ENCODE results near the gene RTN4RL1.

The RTN4RL1 gene

DNA sequence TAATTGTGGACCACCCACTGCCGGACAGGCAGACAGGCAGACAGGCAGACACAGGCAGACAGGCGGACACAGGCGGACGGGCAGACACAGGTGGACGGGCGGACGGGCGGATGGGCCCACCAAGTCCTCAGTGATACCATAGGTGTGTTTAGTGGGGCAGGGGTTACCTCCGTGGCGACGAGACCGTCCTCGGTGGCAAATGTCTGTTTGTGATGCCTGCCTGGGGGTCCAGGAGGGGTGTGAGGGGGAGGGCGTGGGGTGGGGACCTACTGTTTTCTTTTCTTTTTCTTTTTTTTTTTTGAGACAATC lies 76.7 kb downstream of the RTN4RL1 start:
- Mint-ChIP-seq H3K4me3 (no peak overlapping the region), H3K27me3 (no peaks in the 10 kb centered on the region), H3K4me1 (no peaks in the 10 kb centered on the region), H3K9me3 (no peaks in the 10 kb centered on the region), H3K27ac (no peak overlapping the region)
- DNase-seq (no peak), ATAC-seq (no peak)

DNA sequence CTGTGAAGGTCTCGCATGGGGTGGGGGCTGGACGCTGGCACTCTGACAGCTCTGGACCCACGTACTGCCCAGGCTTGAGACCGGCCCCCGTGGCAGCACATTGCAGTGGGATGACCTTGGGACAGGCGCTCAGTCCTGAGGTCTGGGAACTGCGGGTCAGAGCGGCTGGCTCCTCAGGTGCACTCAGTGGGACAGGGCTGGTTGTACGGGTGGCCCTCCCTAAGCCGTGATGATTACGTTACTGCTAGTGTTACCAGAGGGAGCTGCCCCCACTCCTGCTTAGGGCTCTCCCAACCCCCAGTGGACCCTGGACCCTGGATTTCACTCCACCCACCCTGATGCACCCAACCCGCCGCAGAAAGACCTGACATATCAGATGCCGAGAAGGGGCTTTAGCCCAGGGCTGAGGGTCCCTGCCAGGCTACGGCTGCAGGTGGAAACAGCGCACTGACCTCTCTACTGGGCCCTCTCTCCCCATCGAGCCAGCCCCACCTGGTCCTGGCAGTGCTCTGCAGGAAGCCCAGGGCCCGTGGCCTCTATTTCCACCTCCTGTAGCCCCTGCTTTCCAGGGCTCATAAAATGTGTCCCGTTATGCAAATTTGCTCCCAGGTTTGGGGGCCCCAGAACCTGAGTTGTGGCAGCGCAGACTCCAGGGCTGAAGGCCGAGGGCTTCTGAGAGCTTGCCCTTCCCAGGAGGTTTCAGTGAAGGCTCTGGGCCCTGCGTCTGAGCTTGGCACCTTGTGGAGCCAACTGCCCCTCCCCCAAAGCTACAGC lies 77.2 kb downstream of the RTN4RL1 start:
- ATAC-seq (no peak), DNase-seq (no peak)
- H3K9me3 Mint-ChIP-seq = no peaks in the 10 kb centered on the region
- no peaks in the 10 kb centered on the region for H3K27me3 Mint-ChIP-seq
- no peak overlapping the region for H3K4me3 Mint-ChIP-seq
- no peak overlapping the region for H3K27ac Mint-ChIP-seq
- no peaks in the 10 kb centered on the region for H3K4me1 Mint-ChIP-seq

DNA sequence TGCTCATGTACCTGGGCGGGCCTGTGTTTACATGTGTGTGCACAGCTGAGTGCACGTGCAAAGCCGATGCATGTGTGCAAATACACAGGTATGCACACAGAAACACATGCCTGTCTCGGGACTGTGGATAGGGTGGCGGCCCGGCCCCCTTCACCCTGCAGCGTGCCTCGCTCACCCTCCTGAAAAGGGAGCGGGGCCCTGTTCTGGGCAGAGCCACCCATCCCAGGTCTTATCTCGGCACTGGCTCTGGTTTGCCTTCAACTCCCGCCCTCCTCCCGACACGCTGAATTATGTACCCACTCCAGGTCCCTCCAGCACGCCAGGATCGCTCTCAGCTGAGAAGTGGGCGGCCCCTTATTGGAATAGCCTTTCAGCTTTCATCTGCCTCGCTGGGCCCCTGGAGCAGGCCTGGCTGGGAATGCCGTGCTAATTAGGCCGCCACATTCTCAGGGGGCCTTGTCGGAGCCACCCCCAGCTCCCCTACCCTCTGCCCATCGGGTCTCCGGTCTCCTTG lies 77.8 kb downstream of the RTN4RL1 start:
- H3K4me3 Mint-ChIP-seq = no peak overlapping the region
- DNase-seq (no peak), ATAC-seq (no peak)
- no peak overlapping the region for H3K27ac Mint-ChIP-seq
- H3K27me3 Mint-ChIP-seq = no peaks in the 10 kb centered on the region
- no peaks in the 10 kb centered on the region for H3K9me3 Mint-ChIP-seq
- H3K4me1 Mint-ChIP-seq = no peaks in the 10 kb centered on the region

DNA sequence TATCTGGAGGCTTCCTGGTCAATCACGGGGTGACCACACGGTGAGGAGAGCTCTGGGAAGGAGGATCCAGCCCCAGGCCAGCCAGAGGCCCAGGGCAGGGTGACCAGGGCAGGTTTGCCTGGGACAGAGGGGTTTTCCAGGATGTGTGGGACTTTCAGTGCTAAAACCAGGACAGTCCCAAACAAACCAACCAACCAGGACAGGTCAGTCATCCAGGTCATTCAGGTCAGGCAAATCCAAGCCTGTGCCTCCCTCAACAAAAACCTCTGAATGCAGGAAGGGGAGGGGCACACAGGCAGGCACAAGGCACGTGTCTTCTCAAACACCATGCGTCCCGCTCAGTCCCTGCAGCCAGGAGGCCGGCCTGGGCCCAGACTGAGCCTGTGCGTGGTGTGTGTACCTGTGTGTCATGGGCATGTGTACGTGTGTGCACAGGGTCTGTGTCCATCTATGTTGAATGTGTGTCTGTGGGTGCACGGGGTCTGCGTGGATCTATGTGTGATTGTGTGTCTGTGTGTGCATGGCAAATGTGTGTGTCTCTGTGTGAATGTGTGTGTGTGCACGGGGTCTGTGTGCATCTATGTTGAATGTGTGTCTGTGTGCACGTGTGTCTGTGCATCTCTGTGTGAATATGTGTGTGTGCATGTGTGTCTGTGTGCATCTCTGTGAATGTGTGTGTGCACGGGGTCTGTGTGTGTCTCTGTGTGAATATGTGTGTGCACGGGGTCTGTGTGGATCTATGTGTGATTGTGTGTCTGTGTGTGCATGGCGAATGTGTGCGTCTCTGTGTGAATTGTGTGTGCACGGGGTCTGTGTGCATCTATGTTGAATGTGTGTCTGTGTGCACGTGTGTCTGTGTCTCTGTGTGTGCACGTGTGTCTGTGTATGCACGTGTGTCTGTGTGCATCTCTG lies 78.9 kb downstream of the RTN4RL1 start:
- Mint-ChIP-seq H3K9me3 (no peaks in the 10 kb centered on the region), H3K27ac (peak overlapping the region in 1 of 2 donors; percentile 5), H3K4me1 (no peaks in the 10 kb centered on the region), H3K27me3 (no peaks in the 10 kb centered on the region), H3K4me3 (no peak overlapping the region)
- ATAC-seq (no peak), DNase-seq (no peak)

DNA sequence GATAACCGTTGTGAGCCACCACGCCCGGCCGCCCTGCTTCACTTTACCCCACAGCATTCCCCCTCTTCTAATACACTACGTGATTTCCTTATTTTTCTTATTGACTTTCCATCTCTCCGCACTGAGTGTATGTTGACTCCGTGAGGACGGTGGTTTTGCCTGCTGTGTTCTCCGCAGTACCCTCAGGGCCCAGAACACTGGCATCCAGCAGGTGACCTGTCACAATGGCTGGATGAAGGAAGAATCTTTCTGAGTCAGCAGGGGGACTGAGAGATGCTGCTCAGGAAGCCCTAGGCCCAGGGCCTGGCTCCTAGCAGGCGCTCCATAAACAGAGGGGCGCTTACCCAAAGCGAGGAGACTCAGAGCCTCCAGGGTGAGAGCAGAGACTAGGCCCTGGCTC lies 79.5 kb downstream of the RTN4RL1 start:
- no peak for DNase-seq
- H3K4me3 Mint-ChIP-seq = no peak overlapping the region
- H3K9me3 Mint-ChIP-seq = no peaks in the 10 kb centered on the region
- no peaks in the 10 kb centered on the region for H3K4me1 Mint-ChIP-seq
- ATAC-seq = no peak
- no peaks in the 10 kb centered on the region for H3K27me3 Mint-ChIP-seq
- no peak overlapping the region for H3K27ac Mint-ChIP-seq

DNA sequence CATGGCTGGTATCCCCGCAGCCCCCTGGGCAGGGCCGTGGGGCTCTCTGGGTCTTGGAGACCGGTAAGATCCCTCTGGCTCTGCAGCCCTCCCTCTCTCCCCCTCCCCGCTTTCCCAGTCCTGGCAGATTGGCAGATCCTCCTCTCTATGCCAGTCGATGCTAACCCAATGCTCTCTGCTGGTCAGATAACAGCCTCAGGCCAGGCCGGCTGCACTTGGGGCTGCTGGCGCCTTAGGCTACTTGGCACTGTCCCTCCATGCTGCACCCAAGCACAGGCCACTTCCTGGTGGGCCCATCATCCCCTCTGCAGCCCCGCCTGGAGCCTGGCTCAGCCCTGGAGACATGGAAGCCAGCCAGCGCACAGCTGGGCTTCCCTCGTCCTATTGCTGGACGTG lies 81.7 kb downstream of the RTN4RL1 start:
- Mint-ChIP-seq H3K4me3 (no peak overlapping the region), H3K9me3 (no peaks in the 10 kb centered on the region), H3K4me1 (no peaks in the 10 kb centered on the region), H3K27ac (no peak overlapping the region), H3K27me3 (no peaks in the 10 kb centered on the region)
- ATAC-seq = no peak
- DNase-seq = no peak

DNA sequence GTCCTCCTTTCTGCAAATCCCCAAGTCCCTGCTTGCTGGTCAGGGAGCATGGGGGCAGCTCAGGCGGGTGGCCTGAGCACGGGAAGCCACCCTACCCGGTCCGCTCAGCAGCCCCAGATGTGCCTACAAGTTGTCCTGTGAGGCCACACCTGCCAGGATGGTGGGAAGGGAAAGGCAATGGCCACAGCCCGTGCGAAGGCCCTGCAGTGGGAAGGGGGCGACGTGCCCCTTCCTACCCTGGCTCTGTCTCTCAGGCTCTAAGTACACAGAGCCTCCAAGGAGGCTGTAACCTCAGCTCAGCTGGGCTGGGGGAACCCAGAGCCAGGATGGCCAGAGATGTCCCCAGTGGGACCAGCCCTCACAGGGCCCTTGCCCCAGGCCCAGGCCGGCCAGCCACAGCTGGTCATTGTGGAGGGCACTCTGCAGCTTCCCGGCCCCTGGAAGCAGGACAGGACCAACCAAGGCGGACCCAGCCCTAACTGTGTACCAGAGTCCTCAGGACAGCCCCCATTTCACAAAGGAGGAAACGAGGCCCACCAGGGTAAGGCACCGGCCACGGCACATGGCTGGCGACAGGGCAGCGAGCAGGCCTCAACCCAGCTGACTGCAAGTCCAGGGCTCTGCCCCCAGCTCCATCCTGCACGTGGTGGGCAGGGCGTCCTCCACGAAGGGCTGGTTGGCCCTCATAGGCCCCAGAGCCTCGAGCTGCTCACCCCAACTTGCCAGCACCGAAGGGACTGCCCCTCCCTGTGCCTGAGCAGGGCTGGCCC lies 82.3 kb downstream of the RTN4RL1 start:
- no peaks in the 10 kb centered on the region for H3K4me1 Mint-ChIP-seq
- H3K27me3 Mint-ChIP-seq = no peaks in the 10 kb centered on the region
- no peak for ATAC-seq

DNA sequence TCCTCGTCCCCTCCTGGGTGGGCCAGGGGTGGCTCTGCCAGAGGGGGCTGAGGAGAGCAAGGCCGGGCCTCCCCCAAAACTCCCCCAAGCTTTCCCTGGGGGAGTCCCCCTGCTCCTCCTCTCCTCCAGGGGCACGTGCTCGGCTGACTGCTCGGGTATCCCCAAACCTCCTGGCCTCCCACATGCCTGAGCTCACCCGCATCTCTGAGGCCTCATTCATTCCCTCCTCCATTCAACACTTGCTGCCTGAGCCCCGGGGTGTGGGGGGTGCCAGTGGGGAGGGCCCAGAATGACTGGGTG lies 83.1 kb downstream of the RTN4RL1 start:
- Mint-ChIP-seq H3K4me3 (no peak overlapping the region), H3K27me3 (no peaks in the 10 kb centered on the region), H3K9me3 (no peaks in the 10 kb centered on the region), H3K4me1 (no peaks in the 10 kb centered on the region), H3K27ac (peak overlapping the region in 1 of 2 donors; percentile 33)
- ATAC-seq (peak; percentile 33), DNase-seq (no peak)

More for the DNA sequence above, 82.3 kb downstream of the RTN4RL1 start:
- DNase-seq = no peak
- Mint-ChIP-seq H3K27ac (no peak overlapping the region), H3K9me3 (no peaks in the 10 kb centered on the region), H3K4me3 (no peak overlapping the region)

DNA sequence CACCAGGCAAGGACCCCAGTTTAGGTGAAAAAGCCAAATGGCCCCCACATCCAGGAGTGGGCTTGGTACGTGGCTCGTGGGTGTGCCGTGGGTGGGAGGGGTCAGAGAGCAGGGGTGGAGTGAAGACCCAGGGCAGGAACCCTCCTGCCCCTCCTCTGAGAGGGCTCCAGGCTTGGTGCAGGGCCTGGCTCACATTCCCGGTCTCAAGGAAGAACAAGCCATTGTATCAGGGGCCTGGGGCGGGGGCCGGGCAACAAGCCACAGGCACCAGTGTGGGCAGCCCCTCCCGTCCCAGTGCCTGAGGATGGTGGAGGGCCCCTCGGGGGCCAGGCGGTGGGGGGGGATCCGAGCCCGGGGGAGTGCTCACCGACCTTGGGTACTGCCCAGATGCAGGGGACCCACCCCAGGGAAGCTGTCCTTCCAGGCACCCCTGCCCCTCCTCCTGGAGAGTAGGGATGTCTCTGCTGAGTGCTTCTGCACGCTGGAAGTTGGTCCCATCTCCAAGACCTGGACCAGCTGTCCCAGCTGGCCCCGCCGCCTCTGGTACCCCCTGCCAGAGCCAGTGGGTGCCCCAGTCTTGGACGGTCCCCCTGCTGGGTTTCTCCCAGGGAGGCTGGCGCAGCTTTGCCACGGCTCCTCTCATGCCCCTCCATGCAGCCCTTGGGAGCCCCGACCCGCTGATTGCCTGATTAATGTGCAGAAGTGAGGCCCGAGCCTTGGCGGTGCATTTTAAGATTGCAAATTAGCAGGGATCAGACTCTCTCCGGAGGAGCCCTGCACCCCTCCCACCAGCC lies 83.7 kb downstream of the RTN4RL1 start:
- H3K4me1 Mint-ChIP-seq = no peaks in the 10 kb centered on the region
- no peak overlapping the region for H3K27ac Mint-ChIP-seq
- no peak overlapping the region for H3K4me3 Mint-ChIP-seq
- H3K9me3 Mint-ChIP-seq = no peaks in the 10 kb centered on the region
- ATAC-seq (peak; percentile 11), DNase-seq (no peak)
- H3K27me3 Mint-ChIP-seq = no peaks in the 10 kb centered on the region

DNA sequence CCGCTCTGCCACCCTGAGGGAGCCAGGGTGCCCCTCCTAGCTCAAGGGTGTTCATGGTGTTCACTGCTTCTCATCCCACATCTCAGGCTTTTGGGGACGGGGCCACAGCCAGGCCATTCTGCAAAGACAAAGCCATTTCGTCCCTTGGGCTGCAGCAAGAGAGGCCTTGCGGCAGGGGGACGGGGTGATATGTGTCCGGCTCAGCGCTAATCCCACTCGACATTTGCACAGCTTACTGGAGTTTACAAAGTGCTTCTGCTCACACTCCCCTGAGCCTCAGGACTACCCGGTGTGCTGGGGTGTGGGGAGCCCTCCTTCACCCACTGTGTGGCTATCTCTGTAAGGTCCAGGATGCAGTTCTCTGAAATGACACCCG lies 84.3 kb downstream of the RTN4RL1 start:
- no peak for ATAC-seq
- Mint-ChIP-seq H3K9me3 (no peaks in the 10 kb centered on the region), H3K27me3 (no peaks in the 10 kb centered on the region), H3K27ac (no peak overlapping the region), H3K4me3 (no peak overlapping the region), H3K4me1 (no peaks in the 10 kb centered on the region)
- no peak for DNase-seq

DNA sequence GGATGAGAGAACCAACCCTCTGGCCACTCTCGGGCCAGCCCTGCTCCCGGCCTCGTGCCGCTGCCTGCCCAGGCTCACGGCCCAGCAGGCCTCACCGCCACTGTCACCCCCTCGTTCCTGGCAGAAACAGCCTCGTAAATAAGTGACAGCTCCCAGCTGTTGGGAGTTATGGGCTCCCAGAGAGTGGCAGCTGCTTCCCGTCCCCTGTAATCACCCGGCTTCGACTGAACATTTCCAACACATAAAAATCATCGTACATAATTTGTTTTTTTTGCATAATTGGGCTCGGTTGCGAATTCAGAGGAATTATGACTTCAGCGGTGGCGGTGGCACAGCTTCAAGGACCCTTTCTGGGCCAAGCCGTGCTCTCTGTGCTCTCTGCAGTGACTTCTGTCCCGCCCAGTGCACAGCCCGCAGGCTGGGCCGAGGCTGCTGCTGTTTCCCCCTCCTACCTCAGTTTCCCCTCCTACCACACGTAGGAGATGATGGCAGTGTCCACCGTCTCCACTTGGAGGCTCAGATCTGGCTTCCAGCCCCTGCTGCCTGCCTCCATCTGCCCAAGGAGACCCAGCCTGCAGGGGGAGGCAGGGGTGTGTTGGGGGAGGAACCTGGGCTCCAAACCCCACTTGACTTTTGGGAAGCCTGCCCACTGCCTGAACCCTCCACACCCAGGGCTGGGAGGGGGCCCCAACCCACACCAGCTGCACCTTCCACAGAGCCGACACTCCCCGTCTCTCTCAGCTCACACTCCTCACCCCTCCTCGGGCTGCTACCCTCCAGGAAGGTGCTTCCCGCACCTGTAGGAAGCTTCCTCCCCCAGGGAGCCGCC lies 84.9 kb downstream of the RTN4RL1 start:
- Mint-ChIP-seq H3K4me3 (no peak overlapping the region), H3K27ac (no peak overlapping the region)

DNA sequence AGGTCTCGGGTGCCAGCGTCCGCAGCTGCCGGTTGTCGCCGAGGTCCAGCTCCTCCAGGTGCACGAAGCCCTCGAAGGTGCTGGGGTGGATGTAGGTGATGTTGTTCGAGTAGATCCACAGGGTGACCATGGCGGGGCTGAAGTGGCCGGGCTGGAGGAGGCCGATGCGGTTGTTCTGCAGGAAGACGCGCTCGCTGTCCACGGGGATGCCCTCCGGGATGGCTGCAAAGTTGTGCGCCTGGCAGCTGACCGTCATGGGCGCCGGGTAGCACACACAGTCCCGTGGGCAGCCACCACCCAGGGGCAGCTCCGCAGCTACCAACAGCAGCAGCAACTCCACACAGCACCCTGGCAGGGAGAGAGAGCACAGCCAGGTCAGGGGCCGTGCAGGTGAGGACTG lies 87.7 kb downstream of the RTN4RL1 start:
- H3K9me3 Mint-ChIP-seq = no peaks in the 10 kb centered on the region
- no peaks in the 10 kb centered on the region for H3K4me1 Mint-ChIP-seq
- ATAC-seq (no peak), DNase-seq (no peak)
- no peak overlapping the region for H3K27ac Mint-ChIP-seq
- no peak overlapping the region for H3K4me3 Mint-ChIP-seq
- H3K27me3 Mint-ChIP-seq = no peaks in the 10 kb centered on the region

More for the DNA sequence above, 84.9 kb downstream of the RTN4RL1 start:
- no peak for ATAC-seq
- DNase-seq = no peak
- Mint-ChIP-seq H3K4me1 (no peaks in the 10 kb centered on the region), H3K9me3 (no peaks in the 10 kb centered on the region), H3K27me3 (no peaks in the 10 kb centered on the region)

DNA sequence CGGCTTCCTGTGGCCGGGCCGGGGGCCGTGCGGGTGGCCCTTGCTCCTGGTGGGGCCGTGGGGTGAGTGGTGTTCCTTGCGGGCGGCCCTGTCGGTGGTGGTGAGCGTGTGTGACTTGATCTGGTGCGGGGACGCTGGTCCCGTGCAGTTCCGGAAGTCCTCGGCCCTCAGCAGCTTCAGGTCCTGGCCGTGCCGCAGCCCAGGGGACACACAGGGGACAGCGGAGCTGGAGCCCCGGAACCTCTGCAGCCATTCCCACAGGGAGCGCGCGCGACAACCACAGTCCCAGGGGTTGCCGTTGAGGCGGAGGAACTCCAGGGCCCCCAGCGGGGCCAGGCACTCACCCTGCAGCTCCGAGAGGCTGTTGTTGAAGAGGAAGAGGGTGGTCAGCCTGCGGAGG lies 88.4 kb downstream of the RTN4RL1 start:
- Mint-ChIP-seq H3K4me1 (no peaks in the 10 kb centered on the region), H3K27me3 (no peaks in the 10 kb centered on the region), H3K27ac (no peak overlapping the region), H3K9me3 (no peaks in the 10 kb centered on the region), H3K4me3 (no peak overlapping the region)
- peak; percentile 7 for ATAC-seq
- DNase-seq = no peak

DNA sequence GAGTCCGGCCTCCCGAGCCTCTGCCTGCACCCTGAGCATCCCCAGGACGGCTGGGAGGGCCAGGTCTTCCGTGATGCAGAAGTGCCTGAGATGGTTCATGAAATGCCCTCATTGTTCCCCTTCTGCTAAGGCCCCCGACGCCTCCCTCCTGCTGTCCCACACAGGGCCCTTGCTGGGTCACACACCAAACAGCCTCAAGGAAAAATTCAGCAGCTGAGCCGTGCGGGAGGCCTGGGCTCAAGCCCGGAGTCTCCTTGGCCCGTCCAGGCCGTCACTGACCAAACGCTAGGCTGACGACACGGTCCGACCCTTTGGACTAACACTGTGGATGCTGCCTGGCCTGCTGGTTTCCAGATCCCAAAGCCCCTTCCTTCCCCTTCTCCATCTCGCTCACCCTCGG lies 90.2 kb downstream of the RTN4RL1 start:
- Mint-ChIP-seq H3K27ac (peak overlapping the region in 1 of 2 donors; percentile 55), H3K9me3 (no peaks in the 10 kb centered on the region), H3K27me3 (no peaks in the 10 kb centered on the region), H3K4me3 (no peak overlapping the region), H3K4me1 (no peaks in the 10 kb centered on the region)
- no peak for DNase-seq
- ATAC-seq = no peak
